Neural crest cell (in vitro differentiated cells): Measurements from ENCODE around the gene MCM3. TPM values are rescaled to one million over a fixed set of nuclear protein-coding genes. Genes with fewer than 3 reads are reported as not detected.
A peak's percentile ranks its signal among the peaks of the same experiment; 100 is the strongest.

Experiments
- DNase-seq: peaks from one replicate; pipeline ENCODE4 v3.0.0; 2021; ENCODE audit warnings: low read depth, mixed read lengths, low spot score
- H3K27ac Mint-ChIP-seq: one replicate; pipeline ENCODE4 v1.8.0; 2021; ENCODE audit warnings: mild to moderate bottlenecking, mixed read lengths; ENCODE audit not compliant: unreplicated experiment
- H3K27me3 Mint-ChIP-seq: 2 replicates; pipeline ENCODE4 v1.8.0; 2021; ENCODE audit warnings: low read depth, mild to moderate bottlenecking, mixed read lengths
- H3K36me3 Mint-ChIP-seq: 2 replicates; pipeline ENCODE4 v1.8.0; 2021; ENCODE audit warnings: low read depth, mild to moderate bottlenecking, mixed read lengths
- H3K4me1 Mint-ChIP-seq: 2 replicates; pipeline ENCODE4 v1.8.0; 2021; ENCODE audit warnings: mixed read lengths
- H3K4me3 Mint-ChIP-seq: one replicate; pipeline ENCODE4 v1.8.0; 2021; ENCODE audit warnings: mild to moderate bottlenecking, mixed read lengths
- H3K9me3 Mint-ChIP-seq: 2 replicates; pipeline ENCODE4 v1.8.0; 2021; ENCODE audit warnings: mixed read lengths
- total RNA-seq: library from RNA; stranded (reverse); gene quantifications from 2 replicates; pipeline ENCODE4 v1.2.1, GENCODE V29; 2021
- TF ChIP-seq, protein P1 (sequence below): fragments of 200-600 bp; sonication (generic); conservative IDR thresholded peaks from 2 replicates; pipeline ENCODE4 v1.5.0; 2021; ENCODE audit warnings: antibody characterized with exemption, mild to moderate bottlenecking

The MCM3 gene
- total RNA-seq, 1 donor from 2014 or later, result 211 TPM

DNA sequence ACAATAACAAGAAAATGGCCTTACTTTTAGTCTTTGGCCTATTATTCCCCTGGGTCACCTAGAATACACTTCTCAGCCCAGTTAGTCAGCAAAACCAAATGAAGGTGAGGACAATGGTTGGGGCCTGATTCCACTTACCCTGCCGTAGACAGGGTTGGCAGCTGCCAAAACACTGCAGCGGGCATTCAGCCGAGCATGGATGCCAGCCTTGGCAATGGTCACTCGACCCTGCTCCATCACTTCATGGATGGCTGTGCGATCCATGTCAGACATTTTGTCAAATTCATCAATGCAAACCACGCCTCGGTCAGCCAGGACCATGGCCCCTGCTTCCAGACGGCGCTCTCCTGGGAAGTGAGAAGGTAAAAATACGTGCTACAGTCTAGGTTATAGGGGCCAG lies 8.4 kb downstream of the MCM3 start:
- TF ChIP-seq, protein P1, sequence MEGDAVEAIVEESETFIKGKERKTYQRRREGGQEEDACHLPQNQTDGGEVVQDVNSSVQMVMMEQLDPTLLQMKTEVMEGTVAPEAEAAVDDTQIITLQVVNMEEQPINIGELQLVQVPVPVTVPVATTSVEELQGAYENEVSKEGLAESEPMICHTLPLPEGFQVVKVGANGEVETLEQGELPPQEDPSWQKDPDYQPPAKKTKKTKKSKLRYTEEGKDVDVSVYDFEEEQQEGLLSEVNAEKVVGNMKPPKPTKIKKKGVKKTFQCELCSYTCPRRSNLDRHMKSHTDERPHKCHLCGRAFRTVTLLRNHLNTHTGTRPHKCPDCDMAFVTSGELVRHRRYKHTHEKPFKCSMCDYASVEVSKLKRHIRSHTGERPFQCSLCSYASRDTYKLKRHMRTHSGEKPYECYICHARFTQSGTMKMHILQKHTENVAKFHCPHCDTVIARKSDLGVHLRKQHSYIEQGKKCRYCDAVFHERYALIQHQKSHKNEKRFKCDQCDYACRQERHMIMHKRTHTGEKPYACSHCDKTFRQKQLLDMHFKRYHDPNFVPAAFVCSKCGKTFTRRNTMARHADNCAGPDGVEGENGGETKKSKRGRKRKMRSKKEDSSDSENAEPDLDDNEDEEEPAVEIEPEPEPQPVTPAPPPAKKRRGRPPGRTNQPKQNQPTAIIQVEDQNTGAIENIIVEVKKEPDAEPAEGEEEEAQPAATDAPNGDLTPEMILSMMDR, result no peak
- no peaks in the 10 kb centered on the region for H3K9me3 Mint-ChIP-seq
- no peaks in the 10 kb centered on the region for H3K27me3 Mint-ChIP-seq
- DNase-seq, result no peak
- peaks cover 14% of the 10 kb centered on the region for H3K4me1 Mint-ChIP-seq
- no peak overlapping the region for H3K4me3 Mint-ChIP-seq
- peaks cover 25% of the 10 kb centered on the region for H3K36me3 Mint-ChIP-seq
- no peak overlapping the region for H3K27ac Mint-ChIP-seq

DNA sequence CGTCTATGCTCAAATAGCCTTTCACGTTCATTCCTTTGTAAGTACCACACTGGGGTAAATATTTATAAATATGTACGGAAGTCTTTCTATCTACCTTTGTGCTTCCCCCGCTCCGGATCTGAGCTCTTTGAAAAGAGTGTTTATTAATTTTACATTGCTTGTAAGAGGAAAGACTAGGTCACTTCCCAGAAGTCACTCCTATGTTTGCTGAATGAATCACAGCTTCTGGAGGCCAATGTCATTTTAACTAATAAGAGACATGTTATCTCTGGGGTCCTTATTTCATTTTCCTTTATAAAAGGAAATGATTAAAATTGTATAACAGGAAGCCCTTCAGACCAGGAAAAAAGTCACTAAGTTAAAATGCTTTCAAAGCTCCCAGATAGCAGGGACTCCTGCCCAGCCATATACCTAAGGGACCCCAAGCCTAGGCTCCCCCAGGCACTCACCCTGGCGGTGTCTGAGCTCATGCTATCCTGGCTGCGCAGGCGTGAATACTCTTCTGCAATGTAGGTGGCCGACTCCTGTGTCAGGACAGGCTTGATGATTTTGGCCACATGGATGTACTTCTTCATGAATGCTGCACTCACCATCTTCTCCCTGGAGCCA lies 12.6 kb downstream of the MCM3 start:
- Mint-ChIP-seq H3K36me3 (peaks cover 22% of the 10 kb centered on the region), H3K27me3 (no peaks in the 10 kb centered on the region), H3K27ac (no peak overlapping the region), H3K4me1 (no peaks in the 10 kb centered on the region), H3K4me3 (no peak overlapping the region), H3K9me3 (no peaks in the 10 kb centered on the region)
- TF ChIP-seq, protein P1, result no peak
- DNase-seq, result no peak

DNA sequence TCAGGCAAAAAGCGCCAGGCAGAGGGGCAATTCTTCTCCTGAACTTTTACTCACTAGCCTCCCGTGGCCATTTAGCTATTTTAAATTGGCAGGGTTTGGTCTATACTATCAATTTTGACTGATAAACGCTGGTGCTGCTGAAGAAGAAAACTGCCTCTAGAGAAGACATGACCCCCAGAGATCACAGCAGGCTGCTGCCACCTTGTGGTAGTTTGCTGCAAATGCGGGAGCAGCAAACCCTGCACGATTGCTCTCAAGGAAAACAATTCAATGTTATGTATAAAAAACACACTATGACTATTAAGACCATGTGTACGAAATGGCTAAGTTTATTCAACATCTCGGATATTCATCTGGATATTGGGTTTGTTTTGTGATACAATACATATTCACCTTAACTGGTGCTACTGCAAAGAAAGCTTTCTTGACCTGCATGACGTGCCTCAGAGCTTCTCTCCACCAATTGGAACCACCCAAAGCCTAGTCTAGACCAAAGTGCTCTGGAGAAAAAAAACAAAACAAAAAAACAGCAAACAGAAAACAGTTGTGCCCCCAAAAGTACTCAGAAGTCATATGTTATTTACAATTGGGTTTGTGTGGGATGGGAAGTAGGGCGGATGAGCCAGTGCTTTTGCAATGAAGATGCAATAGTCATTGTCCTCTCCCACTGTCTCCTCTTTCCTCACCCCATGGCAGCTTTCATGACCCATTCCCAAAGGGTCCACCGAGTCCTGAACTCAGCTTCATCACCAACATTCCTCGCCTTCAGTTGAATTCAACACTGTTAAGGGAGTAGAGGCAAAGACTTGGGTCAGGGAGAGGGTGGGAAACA lies 20.6 kb downstream of the MCM3 start:
- H3K27me3 Mint-ChIP-seq, result no peaks in the 10 kb centered on the region
- peaks cover 5% of the 10 kb centered on the region for H3K4me1 Mint-ChIP-seq
- H3K36me3 Mint-ChIP-seq, result peaks cover 34% of the 10 kb centered on the region
- H3K27ac Mint-ChIP-seq, result no peak overlapping the region
- TF ChIP-seq, protein P1, result peak; percentile 97
- no peak overlapping the region for H3K4me3 Mint-ChIP-seq
- H3K9me3 Mint-ChIP-seq, result no peaks in the 10 kb centered on the region
- peak; percentile 67 for DNase-seq

DNA sequence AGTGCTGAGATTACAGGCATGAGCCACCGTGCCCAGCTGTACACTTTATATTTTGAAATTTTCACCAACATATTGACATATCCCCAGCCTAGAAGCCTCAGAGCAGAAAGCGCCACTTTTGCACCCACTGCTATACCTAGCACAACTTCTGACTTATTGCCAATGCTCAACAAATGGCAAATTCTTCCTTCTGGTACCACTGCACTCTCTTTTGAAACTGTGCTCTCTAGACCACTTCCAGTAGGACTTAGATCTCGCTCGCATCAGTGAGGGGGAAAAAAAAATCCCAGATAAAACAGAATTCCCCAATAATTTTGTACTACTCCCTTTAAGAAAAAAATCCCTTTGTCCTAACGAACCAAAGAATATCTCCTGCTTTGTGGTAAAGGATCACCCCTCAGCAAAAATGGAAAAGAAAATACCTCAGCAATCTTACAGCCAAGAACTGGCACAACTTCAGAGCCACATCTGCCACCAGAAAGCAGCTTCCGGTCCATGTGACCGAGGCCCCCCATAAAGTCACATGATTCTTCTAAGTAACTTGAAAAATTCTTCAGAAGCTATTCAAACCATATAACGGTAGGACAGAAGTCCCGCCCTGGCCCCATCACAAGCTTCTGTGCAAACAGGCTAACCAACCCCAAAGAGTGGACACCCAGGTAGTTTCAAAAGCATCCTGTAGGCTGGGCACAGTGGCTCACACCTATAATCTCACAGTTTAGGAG lies 21.8 kb downstream of the MCM3 start:
- Mint-ChIP-seq H3K9me3 (no peaks in the 10 kb centered on the region), H3K4me3 (no peak overlapping the region), H3K27ac (no peak overlapping the region), H3K27me3 (no peaks in the 10 kb centered on the region), H3K36me3 (peaks cover 26% of the 10 kb centered on the region), H3K4me1 (peaks cover 5% of the 10 kb centered on the region)
- TF ChIP-seq, protein P1, result no peak
- no peak for DNase-seq

DNA sequence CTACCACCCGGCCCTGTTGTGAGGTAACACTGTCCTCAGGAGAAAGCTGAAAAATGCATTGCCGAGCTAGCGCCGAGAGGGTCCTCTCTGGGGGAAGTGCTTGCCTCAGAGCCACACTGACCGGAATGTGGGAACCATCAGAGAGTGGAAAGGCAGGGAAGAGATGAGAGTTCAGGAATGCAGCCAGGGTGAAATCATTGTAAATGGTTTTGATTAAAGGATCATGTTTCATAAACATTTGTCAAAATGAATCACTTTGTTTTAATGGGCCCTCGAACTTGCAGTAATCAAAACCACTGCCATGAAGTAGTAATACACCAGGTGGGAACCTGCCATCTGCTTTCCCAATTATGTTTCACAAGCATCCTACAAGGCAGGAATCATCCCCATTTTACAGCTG lies 23.3 kb downstream of the MCM3 start:
- no peak overlapping the region for H3K27ac Mint-ChIP-seq
- TF ChIP-seq, protein P1, result no peak
- H3K4me1 Mint-ChIP-seq, result peaks cover 5% of the 10 kb centered on the region
- H3K27me3 Mint-ChIP-seq, result no peaks in the 10 kb centered on the region
- H3K4me3 Mint-ChIP-seq, result no peak overlapping the region
- peaks cover 19% of the 10 kb centered on the region for H3K36me3 Mint-ChIP-seq
- DNase-seq, result no peak
- no peaks in the 10 kb centered on the region for H3K9me3 Mint-ChIP-seq
